Ovary (tissue), 3 donors: ENCODE measurements around the gene ULK2.

Experiments used
- CTCF ChIP-seq, 3 donors: fragments of 450-650 bp in 2 of 3; fragments of 200-600 bp in 1 of 3; IDR thresholded peaks; one replicate each; pipeline versions ENCODE4 v1.5.1 to v1.8.0; 2016 to 2022; ENCODE audit warnings: antibody characterized with exemption in 3 of 3, mild to moderate bottlenecking in 1 of 3
- POLR2A ChIP-seq: fragments of 450-650 bp; IDR thresholded peaks from one replicate; pipeline ENCODE4 v1.6.1; 2017; ENCODE audit warnings: antibody characterized with exemption, mild to moderate bottlenecking, moderate library complexity
- donor health status: DM: no; HTN: no; CAD: no.

DNA sequence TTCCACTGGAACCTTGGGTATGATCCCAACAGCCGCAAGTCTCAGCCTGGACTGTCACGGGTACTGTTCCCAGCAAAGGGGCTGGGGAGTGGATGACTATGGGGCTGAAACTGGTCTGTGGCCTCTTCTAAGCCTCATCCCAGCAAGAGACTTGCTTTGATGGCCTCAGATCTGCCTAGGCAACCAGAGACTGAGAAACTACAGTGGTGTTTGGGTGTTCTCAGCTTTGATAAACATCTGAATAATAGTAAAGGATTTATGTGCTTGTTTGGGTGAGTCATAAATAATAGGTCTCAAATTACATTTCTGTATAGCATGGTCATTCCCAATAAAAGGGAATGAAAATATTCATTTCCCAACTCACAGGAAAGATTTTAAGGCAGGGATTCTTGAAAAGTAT, 30.2 kb upstream of the ULK2 start:
- no peak for TF ChIP-seq CTCF (IDR thresholded peaks at IDR 0.05)
- no peak for TF ChIP-seq POLR2A
